Heart right ventricle (tissue), 16 donors: ENCODE results near the gene PPL. TPM values are rescaled to one million over a fixed set of nuclear protein-coding genes. Genes with fewer than 3 reads are reported as not detected.
A peak's percentile ranks its signal among the peaks of the same experiment; 100 is the strongest.

ENCODE experiments used
- ATAC-seq, 8 donors: fragments of 200-7000 bp; cut with Tn5 transposase; one replicate each; pipeline ENCODE4 v1.9.1; 2020; ENCODE audit warnings: mild to moderate bottlenecking in 8 of 8, moderate library complexity in 8 of 8, moderate number of reproducible peaks in 1 of 8
- DNase-seq, 2 donors: peaks; one replicate each; pipeline ENCODE4 v3.0.0-alpha.2; 2020
- H3K27ac ChIP-seq, 10 donors: fragments of 200-600 bp; sonication (generic) in 2 of 10; one replicate each; pipeline versions ENCODE4 v1.5.0 to v1.8.0; 2020 to 2022; ENCODE audit warnings: mild to moderate bottlenecking in 3 of 10
- H3K27me3 ChIP-seq, 7 donors: fragments of 200-600 bp; one replicate each; pipeline ENCODE4 v1.8.0; 2021 to 2022; ENCODE audit warnings: mild to moderate bottlenecking in 2 of 7
- H3K36me3 ChIP-seq, 9 donors: fragments of 200-600 bp; sonication (generic) in 1 of 9; one replicate each; pipeline versions ENCODE4 v1.5.0 to v1.8.0; 2020 to 2022; ENCODE audit warnings: mild to moderate bottlenecking in 2 of 9
- H3K4me1 ChIP-seq, 9 donors: fragments of 200-600 bp; sonication (generic) in 1 of 9; one replicate each; pipeline versions ENCODE4 v1.5.0 to v1.8.0; 2020 to 2022; ENCODE audit warnings: mild to moderate bottlenecking in 4 of 9
- H3K4me3 ChIP-seq, 10 donors: fragments of 200-600 bp; sonication (generic) in 2 of 10; one replicate each; pipeline versions ENCODE4 v1.5.0 to v1.8.0; 2020 to 2022; ENCODE audit warnings: mild to moderate bottlenecking in 7 of 10, moderate library complexity in 2 of 10
- H3K9me3 ChIP-seq, 11 donors: fragments of 200-600 bp in 10 of 11; sonication (generic) in 2 of 11; one replicate each; pipeline versions ENCODE4 v1.5.0 to v1.8.0; 2013 to 2022; ENCODE audit warnings: mild to moderate bottlenecking in 2 of 11, control low read depth in 1 of 11, moderate library complexity in 1 of 11
- WGBS, 2 donors: extraction: QIAGEN DNeasy Blood & Tissue Kit; methylation state at CpG; one replicate each; pipeline ENCODE4 v1.1.7; 2013; ENCODE audit warnings: inconsistent platforms in 1 of 2; 5-methylcytosine and 5-hydroxymethylcytosine counted together
- intact Hi-C, 10 donors: fragments of 100-400 bp; cut with DNase I; formaldehyde crosslinking; loops; one replicate each; pipeline versions ENCODE4 v1.11.1 to v1.14.2; 2022
- polyA plus RNA-seq, 2 donors: library from polyadenylated mRNA; stranded (reverse); fragments of 200-250 nt; gene quantifications; one replicate each; pipeline ENCODE4 v1.2.3, GENCODE V29; 2013
- total RNA-seq, 10 donors: library from RNA; stranded (reverse); fragmentation: NEBNext Ultra II Directional in 3 of 10; extraction: Animal tissue kit (Norgen Biotek cat#: 25700) in 3 of 10; gene quantifications; one replicate each; pipeline versions ENCODE4 v1.2.1 to v1.2.4, GENCODE V29; 2021 to 2023
- TF ChIP-seq, protein P1 (sequence below), 9 donors: fragments of 200-600 bp; sonication (generic) in 2 of 9; IDR thresholded peaks; one replicate each; pipeline versions ENCODE4 v1.5.0 to v1.8.0; 2021 to 2022; ENCODE audit warnings: antibody characterized with exemption in 9 of 9, mild to moderate bottlenecking in 5 of 9, moderate library complexity in 1 of 9
- donor health status: Arrhythmogenic right ventricular cardiomyopathy.
- donor health status: ischemic (EF 13 %, LVEDD 7.1; RV severe dilation, severe dysfunction).
- donor health status: healthy with polysubstance abuse.
- donor health status: DM: no; HTN: yes; CAD: no.
- donor health status: DM: no; HTN: no; CAD: no.
- donor health status: ischemic (EF 25% LVEDD 6.9; RV normal size, moderate dysfunction).
- donor health status: ischemic (EF 25% LVEDD 5.7; RV mildly dilated, moderate dysfunction).
- donor health status: healthy.
- donor health status: DM: yes; HTN: yes; CAD: no.
- donor health status: Ischemic cardiomyopathy.
- donor health status: ischemic (EF 35%, LVEDD 5.7; RV mildly dilated, moderate dysfunction).
- donor health status: nonischemic (EF 11% LVEDD 7.7; RV severe dilation, severe dysfunction).
- donor health status: DM: yes; HTN: yes; CAD: no.
- donor health status: PGD.
- donor health status: ischemic (EF 29% LVEDD 5.4; RV normal size, mild dysfunction).
- donor health status: nonischemic (EF 23%, LVEDD 6.1; RV moderate dilation, normal function).

The PPL gene
- total and polyA plus RNA-seq, 12 donors: 4.9 to 19.3 (median 7.3) TPM

DNA sequence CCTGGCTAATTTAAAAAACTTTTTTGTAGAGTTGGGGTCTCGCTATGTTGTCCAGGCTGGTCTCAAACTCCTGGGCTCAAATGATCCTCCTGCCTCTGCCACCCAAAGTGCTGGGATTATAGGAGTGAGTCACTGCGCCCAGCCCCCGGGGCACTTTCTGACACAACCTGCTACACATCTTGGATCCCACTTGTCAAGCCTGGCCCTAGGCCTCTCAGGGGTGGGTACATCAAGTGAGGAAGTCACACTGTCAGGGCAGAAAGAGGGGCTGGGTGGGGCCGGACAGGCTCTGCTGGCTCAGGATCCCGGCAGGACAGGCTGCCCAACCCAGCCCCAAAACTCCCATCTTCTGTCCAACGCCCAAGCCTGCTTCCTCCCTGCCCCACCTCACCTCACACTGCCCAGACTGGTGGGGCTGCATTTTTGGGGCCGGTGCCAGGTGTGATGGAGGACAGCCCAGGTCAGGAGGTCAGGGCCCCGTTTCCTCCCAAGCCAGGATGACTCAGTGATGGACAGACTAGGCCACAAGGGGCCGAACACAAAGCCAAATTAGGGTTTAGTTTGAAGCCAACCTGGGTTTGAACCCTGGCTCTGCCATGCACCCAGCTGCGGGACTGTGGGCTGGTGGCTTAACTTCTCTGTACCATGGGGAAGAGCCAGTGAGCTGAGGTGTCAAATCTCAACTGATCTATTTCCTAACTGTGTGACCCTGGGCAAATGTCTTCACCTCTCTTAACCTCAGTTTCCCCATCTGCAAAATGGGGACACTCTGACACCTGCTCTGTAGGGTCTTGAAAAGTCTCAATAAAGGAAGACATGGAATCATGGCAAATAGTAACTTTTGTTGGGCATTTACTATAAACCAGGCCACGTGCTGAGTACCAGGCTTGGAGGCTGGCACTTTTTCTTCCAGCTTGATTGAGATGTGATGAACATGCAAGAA lies 8.9 kb upstream of the PPL start:
- ATAC-seq (peak in 3 of 8 donors; percentile 12 to 37 (median 16)), DNase-seq (peak in 1 of 2 donors; percentile 33)
- no peaks in the 10 kb centered on the region for H3K36me3 ChIP-seq
- intact Hi-C loops: loop anchor here in 2 of 10 donors (5.0 to 10.0 kb wide), 2 partner anchors 61 to 74 kb away; no protein-coding TSS in a partner anchor
- no peaks in the 10 kb centered on the region for H3K9me3 ChIP-seq
- WGBS, 2 donors: 63% methylated on average over 11 of the region's 11 CpGs
- no peak overlapping the region for H3K4me3 ChIP-seq
- TF ChIP-seq, protein P1, sequence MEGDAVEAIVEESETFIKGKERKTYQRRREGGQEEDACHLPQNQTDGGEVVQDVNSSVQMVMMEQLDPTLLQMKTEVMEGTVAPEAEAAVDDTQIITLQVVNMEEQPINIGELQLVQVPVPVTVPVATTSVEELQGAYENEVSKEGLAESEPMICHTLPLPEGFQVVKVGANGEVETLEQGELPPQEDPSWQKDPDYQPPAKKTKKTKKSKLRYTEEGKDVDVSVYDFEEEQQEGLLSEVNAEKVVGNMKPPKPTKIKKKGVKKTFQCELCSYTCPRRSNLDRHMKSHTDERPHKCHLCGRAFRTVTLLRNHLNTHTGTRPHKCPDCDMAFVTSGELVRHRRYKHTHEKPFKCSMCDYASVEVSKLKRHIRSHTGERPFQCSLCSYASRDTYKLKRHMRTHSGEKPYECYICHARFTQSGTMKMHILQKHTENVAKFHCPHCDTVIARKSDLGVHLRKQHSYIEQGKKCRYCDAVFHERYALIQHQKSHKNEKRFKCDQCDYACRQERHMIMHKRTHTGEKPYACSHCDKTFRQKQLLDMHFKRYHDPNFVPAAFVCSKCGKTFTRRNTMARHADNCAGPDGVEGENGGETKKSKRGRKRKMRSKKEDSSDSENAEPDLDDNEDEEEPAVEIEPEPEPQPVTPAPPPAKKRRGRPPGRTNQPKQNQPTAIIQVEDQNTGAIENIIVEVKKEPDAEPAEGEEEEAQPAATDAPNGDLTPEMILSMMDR (IDR thresholded peaks at IDR 0.05): no peak
- H3K27me3 ChIP-seq: peaks cover 0 to 3% (median 0%) of the 10 kb centered on the region in 7 donors
- H3K4me1 ChIP-seq: peaks cover 4 to 49% (median 30%) of the 10 kb centered on the region in 9 donors
- peak overlapping the region in 6 of 10 donors; percentile 1 to 77 (median 66) for H3K27ac ChIP-seq

DNA sequence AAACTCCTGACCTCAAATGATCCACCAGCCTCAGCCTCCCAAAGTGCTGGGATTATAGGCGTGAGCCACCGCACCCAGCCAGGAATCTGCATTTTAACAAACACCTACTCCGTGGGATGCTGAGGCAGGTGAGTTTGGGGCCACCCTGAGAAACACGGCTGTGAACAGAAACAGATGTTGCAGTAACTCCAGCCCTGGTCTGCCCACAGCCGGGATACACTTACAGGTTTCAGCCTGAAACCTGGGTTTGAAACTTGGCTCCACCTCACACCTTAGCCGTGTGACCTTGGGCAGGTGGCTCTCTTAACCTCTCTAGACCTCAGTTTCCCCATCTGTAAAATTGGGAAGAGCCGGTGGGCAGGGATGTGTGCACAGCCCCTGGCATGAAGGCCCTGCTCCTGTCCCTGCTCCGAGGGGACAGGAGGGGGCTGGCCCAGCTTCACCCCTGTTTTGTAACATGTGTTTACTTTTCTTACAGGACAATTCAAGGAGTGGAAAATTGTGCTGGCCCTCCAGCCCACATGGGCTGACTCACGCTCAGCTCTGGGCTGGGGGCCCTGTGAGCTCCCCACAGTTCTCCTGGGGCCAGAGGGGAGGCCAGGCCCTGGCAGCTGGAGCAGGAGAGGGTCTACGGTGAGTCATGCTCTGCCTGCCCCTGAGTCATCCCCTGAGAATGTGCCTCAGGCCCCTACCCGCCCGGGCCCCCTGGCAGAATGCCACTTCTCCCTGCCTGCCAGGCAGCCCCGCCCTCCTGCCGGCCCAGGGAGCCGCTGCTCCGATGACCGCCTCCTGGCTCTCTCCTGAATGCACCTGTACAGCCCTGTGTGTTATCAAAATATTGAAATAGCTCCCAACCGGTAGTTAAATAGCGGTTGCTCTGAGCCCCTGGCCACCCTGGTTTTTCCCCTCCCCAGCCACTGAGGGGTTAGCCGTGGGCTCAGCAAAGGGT lies 7.7 kb upstream of the PPL start:
- DNase-seq (peak; percentile 80 to 86), ATAC-seq (peak; percentile 79 to 92 (median 88))
- no peak overlapping the region for H3K4me3 ChIP-seq
- TF ChIP-seq, protein P1 (IDR thresholded peaks at IDR 0.05): no peak
- H3K4me1 ChIP-seq: peaks cover 4 to 49% (median 30%) of the 10 kb centered on the region in 9 donors
- peaks cover 0 to 3% (median 0%) of the 10 kb centered on the region in 7 donors for H3K27me3 ChIP-seq
- H3K36me3 ChIP-seq: no peaks in the 10 kb centered on the region
- no peaks in the 10 kb centered on the region for H3K9me3 ChIP-seq
- WGBS, 2 donors: 32 to 35% methylated on average over 20 of the region's 20 CpGs
- peak overlapping the region in 8 of 10 donors; percentile 11 to 78 (median 66) for H3K27ac ChIP-seq
- intact Hi-C loops: loop anchor here in 2 of 10 donors (5.0 to 10.0 kb wide), 2 partner anchors 60 to 72 kb away; no protein-coding TSS in a partner anchor

DNA sequence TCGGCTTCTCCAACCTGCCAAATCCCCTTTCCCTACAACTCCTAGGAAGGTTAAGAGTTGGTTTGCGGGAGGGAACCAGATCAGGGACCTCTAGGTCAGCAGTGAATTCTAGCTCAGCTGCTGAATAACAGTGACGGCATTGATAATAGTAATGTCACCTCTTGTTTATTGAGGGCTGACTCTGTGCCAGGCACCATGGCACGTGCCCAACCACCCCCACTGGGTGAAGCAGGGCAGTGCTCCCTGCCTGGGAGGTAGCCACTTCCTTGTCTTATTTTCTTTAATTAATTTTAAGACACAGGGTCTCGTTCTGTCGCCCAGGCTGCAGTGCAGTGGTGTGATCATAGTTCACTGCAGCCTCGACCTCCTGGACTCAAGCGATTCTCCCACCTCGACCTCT lies 5.5 kb upstream of the PPL start:
- DNase-seq: no peak
- no peaks in the 10 kb centered on the region for H3K36me3 ChIP-seq
- 77 to 81% methylated on average over 9 of the region's 9 CpGs for WGBS, 2 donors
- no peak overlapping the region for H3K4me3 ChIP-seq
- ATAC-seq: no peak
- H3K9me3 ChIP-seq: no peaks in the 10 kb centered on the region
- H3K4me1 ChIP-seq: peaks cover 4 to 42% (median 30%) of the 10 kb centered on the region in 9 donors
- peaks cover 0 to 14% (median 0%) of the 10 kb centered on the region in 7 donors for H3K27me3 ChIP-seq
- intact Hi-C loops: loop anchor here in 1 of 10 donors (10.0 kb wide), 1 partner anchor 58 kb away; no protein-coding TSS in a partner anchor
- peak overlapping the region in 8 of 10 donors; percentile 15 to 77 (median 51) for H3K27ac ChIP-seq
- TF ChIP-seq, protein P1 (IDR thresholded peaks at IDR 0.05): no peak
